ENCODE results near the gene CA7.

Gene CA7

DNA sequence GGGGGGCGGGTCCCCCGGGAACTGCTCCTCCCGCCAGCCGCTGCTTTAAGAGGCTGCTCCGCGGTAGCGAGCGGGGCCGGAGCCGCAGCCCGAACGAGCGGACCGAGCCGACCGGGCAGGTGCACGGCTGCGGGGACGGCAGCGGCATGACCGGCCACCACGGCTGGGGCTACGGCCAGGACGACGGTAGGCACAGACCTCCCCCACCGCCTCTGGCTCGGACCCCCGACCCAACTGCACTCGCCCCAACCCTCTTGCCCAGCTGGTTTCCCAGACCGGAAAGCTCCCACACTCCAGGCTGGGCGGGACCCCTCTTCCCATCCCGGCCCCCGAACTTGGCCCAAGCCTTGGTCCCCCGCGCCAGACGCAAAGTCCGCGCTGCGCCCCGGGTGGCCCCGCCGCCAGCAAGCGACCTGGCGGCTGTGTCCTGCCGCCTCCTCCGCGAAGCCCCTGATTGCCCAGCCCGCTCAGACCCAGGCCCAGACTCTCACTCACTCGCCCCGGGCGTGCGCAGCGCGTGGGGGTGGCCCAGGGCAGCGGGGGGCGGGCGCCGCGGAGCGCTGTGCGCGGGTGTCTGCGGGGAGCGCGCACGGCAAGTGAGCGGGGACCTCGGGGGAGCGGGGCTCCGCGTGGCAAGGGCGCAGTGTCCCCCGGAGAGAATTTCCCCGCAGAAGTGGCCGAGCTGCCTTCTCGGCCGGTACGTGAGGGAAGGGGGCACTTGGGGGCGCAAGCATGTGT is at the start of gene CA7:
TSS of gene CA7 (plus strand) at position 73 of the 738 bp plus-strand sequence. CDS start at position 147, 74 bp downstream.
- no peak for DNase-seq

DNA sequence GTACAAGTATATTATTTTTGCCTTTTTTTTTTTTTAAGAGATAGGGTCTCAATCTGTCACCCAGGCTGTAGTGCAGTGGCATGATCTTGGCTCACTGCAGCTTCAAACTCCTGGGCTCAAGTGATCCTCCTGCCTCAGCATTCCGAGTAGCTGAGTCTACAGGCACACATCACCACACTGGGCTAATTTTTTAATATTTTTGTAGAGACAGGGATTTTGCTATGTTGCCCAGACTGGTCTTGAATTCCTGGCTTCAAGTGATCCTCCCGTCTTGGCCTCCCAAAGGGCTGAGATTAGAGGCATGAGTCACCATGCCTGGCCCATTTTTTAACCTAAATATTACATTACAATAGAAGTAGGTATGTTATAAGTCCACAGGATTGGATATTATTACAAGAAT is 46.1 kb upstream of the CA7 start:
- DNase-seq, result no peak

DNA sequence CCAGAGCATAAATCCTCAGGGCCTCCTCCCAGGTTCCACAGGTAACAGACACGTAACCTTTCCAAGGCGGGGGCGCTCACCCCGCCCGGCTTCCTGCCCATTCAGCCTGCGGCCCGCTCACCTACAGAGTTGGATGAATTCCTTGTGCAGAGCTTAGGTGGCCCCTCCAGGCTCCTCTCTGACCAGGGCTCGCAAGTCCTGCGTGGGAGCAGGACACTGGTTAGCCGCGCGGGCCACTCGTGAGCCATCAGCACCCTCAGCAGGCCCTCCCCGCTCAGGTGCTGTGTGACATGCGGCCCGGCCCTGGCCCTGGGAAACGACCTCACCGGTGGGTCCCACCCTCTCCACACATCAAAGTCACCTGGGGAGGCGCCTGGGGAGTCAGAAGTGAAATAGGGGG is 43.4 kb upstream of the CA7 start:
- no peak for DNase-seq

DNA sequence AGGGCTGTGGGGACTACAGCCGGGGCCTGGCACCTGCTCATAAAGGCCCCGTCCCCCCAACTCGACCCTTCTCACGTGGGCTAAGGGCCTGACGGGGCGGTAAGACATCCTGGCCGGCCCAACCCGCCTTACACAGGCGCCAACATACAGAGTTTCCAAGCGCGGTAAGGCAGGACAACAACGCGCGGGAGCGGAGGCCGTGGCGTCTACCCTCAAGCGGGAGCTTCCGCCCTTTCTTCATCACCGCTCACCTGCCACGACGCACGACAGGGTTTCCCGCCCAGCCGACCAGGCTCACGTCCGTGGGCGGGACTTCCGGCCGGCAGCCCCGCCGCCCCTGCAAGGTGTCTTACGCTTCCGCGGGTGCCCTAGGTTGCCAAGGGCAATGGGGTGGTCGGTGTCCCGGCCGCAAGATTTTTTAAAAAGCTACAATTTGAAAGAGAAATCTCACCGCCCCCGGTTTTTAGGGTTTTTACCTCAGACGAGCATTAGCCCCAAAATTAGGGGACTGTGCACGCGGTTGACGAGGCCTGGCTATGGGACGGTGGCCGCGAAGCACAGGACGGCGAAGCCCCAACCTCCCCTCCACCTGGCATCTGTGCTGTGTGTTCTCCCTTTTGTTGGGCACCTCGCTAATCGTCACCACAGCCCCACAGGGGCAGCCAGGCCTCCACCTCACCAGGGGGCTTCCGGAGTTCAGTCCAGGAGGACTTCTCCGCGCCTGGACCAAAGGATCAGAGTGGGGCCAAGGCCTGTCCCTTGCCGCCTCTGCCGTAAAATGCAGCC is 42.7 kb upstream of the CA7 start, which contains the start of gene TERB1:
TSS of gene TERB1 (minus strand) at position 265 of the 786 bp plus-strand sequence. CDS start 4,786 bp downstream, outside the sequence.
- no peak for DNase-seq

DNA sequence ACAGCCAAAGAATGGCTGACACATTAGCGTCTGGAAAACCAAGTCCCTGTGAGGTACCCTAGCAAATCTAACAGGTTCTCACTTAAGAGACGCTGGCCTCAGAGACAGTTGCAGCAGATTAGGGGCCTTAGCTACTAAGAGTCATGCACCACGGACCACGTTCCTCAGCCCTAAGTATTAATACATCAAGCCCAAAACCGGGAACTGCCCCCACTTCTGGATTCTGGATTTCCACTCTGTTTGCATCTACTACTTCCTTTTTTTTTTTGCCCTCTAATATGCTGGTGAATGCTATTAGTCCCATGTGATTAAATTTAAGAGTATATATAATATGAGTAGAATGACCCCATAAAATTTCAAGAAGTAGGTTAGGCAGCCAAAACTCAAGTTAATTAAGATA is 42.1 kb upstream of the CA7 start:
- DNase-seq, result no peak

DNA sequence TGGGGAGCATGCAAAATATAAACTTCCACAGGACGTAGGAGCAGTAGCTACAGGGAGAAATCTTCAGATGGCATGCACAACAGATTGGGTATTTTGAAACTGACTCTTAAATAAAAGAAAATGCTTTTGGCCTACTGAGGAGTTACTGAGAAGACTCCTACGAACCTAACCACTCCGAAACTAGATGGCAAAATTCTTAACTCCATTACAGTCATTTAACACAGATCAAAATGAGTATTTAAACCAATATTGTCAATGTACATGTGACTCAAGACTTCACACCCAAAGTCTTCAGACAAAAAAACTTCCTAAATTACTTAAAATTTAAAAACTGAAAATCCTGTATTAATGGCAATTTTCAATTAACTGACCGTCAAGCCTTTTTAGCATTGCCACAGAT is 34.4 kb upstream of the CA7 start:
- no peak for DNase-seq

DNA sequence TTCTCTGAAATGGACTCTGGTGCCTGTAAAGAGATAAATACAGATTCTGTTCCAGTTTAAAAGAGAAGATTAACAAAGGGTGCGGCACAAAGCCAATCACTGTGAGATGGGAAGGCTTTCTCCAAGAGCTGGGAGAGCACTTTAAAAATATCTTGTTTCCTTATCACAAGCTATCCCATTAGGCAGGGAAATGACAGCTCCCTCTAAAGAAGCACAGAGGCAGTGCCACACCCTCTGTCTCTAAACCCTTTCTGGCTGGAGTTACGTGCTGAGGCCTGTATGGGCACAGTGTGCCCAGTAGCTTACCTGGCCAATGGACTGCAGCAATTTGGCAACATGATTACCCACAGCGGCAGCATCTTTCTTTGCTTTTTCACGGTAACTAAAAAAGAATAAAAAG is 33.8 kb upstream of the CA7 start:
- DNase-seq, result no peak

DNA sequence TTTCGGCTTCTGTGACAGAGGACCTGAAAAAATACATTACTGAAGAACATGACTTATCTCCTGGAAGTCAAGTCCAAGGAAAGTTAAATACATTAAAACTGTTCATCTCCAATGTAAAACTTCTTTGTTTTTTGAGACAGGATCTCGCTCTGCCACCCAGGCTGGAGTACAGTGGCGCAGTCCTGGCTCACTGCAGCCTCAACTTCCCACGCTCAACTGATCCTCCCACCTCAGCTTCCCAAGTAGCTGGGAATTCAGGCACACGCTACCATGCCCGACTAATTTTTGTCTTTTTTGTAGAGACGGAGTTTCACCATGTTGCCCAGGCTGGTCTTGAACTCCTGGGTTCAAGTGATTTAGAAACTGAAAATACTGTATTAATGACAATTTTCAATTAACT is 33.2 kb upstream of the CA7 start:
- no peak for DNase-seq

DNA sequence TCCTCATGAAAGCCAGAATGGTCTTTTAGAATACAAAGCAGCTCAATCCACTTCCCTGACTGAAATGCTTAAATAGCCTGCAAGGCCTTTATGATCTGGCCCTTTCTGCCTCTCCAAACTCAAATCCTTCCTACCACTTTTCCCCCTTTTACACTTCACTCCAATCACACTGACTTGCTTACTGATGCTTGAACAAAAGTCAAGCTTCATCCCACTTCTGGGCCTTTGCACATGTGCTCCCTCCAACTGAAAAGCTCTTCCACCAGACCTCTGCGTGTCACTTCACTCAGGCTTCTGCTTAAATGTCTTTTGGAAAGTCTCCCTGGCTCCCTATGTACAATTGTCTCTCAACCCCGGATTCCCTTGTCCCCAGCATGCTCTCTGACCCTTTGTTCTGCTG is 29.5 kb upstream of the CA7 start:
- DNase-seq, result no peak

DNA sequence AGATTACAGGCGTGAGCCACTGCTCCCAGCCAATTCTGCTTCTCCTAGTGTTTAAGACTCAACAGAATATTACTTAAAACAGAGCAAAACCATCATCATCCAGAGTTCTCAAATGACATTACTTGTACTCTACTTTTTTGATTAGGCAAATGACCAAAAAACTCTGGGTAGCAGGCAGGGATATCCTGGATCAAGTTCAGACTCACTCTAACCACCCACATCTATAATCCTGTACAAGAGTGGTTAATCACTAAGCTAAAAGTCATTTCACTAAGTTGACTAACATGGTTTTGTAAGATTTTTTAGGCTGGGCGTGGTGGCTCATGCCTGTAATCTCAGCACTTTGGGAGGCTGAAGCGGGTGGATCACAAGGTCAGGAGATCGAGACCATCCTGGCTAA is 20.2 kb upstream of the CA7 start:
- DNase-seq, result no peak

DNA sequence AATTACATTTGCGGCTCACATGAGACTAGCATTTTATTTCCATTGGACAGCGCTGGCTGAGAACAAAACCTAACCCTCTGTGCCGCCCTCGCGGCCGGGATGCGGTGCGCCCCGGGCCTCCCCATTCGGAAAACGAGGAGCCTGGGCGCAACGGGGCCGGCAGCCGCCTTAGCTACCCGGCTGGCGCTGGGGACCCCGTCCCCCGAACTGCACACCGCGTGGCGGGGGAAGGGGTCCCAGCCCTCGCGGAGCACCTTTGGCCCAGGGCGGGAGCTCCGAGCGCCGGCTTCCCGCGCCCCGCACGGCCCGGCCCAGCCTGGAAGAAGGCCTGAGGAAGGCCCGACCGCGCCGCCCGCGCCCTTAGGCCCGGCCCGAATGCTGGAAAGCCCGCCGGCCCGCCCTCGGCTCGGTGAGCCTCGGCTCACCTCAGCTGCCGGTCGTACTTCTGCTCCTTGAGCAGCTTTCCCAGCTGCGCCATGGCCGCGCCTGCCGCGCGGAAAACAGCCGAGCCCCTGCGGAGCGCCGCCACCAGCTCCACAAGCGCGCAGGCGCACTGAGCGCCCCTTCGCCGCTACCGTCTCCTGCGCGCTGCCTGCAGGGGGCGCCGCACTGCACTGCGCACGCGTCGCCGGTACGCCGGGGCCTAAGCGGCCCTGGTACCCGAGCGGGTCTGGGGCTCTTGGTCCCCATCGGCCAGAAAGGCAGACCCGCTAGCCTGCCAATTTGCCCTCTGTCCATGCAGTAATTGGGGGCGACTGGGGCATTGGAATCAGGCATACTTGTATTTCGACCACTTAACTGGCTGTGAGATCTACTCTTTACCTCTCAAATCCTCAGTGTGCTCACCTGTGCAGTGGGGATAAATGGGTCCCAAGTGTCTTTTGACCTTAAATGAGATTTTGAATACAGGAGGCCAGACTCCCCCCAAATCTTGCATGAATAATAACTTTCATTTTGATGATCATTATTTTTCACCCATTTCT is 13.5 kb upstream of the CA7 start, which contains the start of gene NAE1:
TSS of gene NAE1 (minus strand) at position 555 of the 983 bp plus-strand sequence. CDS start at position 478, 77 bp downstream.
- DNase-seq, result peak; percentile 89 to 94

DNA sequence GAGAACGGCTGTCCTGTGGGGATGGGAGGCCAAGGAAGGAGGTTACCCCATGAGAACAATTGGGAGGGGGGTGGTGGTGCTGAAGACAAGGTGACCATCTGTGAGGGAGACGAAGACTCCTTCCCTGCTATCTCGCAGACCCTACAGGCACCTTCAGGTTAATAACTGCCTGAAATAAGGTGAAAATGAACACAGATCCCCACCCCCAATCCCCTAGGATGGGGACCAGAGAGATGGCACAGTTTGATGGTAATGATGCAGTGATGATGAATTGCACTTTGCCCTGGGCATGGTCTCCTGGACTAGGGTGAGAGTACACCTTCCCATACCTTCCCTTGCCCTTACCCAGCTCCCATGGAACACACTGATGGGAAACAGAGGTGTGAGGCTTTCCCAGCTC is 12.0 kb upstream of the CA7 start:
- DNase-seq, result no peak

DNA sequence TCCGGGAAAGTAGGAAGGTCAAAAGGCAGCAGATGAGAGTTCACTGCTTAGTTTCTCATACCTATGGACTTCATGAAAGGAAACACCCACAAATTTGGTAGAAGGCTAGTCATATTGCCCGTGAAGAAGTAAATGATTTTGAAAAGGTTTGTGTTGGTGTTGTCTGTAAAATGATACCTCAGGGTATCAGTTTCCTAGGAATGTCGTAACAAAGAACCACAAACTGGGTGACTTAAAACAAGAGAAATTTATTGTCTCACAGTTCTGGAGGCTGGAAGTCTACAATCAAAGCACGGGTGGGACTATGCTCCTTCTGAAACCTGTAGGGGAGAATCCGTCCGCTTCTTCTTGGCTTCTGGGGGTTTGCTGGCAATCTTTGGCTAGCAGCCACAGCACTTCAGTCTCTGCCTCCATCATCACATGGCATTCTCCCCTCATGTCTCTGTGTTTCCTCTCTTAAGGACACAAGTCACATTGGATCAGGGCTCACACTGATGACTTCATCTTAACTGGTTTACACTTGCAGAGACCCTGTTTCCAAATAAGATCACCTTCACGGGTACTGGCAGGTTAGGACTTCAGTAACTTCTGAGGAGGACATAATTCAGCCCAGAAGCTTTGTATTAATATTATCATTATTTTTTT is 11.4 kb upstream of the CA7 start:
- no peak for DNase-seq

DNA sequence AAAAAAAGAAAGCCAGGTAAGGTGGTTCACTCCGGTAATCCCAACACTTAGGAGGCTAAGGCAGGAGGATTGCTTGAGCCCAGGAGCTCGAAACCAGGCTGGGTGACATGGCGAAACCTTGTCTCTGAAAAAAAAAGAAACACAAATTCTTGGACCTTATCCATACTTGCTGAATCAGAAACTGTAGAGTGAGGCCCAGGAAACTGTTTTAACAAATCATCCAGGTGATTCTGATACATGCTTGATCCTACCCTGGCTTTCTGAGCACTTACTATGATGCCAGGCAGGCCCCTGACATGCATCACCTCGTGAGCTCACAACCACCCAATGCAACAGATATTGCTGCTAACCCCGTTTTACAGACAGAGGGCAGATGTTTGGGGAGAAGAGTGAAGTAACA is 9.5 kb upstream of the CA7 start:
- DNase-seq, result no peak

DNA sequence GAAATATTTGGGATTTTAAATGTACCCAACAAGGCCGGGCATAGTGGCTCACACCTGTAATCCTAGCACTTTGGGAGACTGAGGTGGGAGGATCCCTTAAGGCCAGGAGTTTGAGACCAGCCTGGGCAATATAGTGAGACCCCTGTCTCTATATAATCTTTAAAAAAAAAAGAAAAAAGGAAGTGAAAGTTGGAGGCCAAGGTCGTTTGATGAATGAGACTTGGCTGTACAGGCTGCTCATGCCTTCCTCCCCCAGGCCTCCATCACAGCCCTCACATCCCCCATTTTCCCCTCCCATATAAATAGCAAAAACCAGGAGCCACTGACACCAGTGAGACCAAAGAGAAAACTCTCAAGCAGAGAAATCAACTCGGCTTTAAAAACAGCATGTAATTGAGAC is 3.3 kb upstream of the CA7 start:
- DNase-seq, result no peak

DNA sequence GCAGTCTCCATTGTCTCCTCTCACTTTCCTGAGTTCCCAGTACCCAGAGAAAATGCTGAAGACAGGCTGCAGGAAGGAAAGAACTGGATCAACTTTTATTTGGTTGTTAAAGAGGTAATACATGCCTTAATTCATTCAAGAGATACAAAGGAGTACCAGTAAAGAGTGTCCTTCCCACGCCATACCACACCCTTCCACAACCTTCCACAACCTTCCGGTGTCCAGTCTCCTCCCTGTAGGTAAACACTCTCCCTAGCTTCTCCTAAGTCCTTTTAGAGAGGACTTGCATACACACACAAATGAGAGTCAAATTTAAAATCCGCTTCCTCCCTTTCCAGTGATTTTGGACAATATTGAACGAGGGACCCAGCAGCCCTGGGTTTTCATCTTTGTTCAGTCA is 2.8 kb upstream of the CA7 start:
- DNase-seq, result no peak

DNA sequence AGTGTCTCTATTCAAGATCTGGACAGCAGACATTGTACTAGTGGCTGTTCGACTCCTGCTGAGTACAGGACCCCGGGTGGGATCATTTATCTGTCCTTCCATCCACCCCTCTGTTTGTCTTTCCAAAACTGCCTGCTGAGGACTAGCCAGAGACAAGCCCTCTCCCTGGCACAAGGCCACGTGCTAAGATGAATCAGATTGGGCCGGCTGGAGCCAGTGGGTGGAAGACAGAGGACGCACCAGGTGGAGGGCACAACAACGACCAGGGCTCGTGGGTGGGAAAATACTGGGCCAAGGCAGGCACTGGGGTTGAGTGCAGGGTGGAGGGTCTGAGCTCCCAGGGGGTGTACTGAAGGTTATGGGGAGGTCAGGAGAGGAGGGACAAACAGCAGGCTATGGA is 1.4 kb upstream of the CA7 start:
- no peak for DNase-seq

DNA sequence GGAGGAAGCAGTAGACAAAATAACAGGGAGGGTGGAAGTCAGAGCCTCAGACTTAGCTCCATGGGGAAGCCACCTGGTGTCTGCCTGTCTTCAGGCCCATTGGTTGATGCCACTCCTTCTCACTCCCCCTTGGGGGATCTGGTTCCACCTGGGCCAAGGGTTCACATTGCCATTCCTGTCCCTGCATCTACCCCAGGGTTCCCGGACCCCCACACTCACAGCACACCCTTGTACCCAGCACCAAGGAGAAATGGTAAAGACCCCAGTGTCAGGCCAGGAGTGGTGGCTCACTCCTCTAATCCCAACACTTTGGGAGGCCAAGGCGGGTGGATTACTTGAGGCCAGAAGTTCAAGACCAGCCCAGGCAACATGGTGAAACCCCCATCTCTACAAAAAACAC is 1.0 kb upstream of the CA7 start:
- DNase-seq, result no peak

DNA sequence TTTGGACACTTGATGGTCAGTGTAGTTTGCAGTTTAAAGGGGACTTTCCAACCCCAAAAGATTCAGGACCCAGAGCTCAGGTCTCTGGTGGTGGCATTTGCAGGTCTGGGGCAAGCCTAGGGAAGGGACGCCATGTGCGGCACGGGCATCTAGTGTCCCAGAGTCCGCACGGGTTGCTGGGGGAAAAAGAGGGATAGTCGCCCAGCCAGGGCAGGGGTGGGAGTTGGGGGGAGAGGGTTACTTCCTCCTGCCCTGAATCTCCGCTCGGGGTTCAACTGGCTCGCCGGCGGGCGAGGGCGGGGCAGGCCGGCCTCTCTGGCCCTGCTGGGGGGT is 239 bp upstream of the CA7 start:
- DNase-seq, result no peak

DNA sequence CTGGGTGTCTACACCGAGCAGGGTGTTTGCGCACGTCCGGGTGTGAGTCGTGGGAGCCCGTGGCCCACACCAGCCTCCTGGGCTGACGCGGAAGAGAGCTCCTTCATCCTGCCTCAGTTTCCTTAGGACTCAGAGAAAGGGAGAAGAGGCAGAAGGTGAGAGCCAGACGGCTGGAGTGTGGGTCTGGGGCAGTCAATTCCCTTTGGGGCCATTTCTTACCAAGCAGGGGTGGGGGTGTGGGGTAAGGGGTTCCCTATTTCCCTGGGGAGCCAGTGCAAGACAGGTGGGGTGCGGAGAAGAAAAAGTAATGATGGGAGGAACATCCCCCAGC is 831 bp downstream of the CA7 start:
- no peak for DNase-seq

DNA sequence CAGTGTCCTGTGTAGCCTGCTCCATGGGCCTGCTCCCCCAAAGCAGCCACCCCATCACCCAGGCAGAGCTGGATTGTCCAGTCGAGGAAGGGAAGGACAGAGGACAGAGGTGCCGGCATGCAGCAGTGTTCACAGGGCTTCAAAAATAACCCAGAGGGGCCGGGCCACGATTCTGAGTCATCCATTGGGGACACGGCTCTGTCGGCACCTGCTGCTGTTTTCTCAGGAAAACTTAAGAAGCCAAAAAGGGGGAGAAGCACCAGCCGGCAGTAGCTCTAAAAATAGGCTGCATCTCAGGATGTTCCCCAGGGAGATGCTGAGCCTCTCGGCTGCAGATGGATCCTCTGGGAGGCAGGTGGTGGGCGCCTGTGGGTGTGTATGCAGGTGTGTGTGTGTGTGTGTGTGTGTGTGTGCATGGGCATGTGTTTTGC is 1.6 kb downstream of the CA7 start:
- no peak for DNase-seq

DNA sequence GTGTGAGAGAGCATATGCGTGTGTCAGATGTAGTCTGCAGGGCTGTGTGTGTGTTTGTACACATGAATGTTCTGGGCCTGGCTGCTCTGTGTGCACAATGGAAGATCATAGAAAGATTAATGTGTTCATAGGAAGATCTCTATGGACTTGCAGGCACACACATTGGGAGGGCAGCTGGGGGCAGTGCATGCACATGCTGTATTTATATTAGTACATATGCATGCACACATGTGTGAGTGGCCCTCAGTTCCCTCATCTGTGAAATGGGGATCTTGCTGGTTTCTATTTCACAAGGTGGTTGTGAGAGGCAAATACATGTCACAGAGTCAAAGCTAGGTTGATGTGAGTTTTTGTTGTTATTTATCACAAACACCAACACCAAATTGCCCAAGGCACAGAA is 2.1 kb downstream of the CA7 start:
- DNase-seq, result no peak

DNA sequence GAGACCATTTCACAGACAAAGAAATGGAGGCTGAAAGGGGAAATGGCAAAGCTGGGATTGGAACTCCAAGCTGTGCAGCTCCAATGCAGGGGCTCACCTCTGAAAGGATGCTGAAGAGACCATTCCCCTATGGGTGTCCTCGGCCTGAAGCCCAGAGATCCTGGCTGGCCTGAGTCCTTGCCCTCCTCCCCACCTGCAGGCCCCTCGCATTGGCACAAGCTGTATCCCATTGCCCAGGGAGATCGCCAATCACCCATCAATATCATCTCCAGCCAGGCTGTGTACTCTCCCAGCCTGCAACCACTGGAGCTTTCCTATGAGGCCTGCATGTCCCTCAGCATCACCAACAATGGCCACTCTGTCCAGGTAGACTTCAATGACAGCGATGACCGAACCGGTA is 2.6 kb downstream of the CA7 start:
- DNase-seq, result no peak

Data from stimulated activated CD4-positive, alpha-beta T cell treated with anti-CD3 and anti-CD28 coated beads, Interleukin-2, amount 100 ng/mL, for 48 hours (primary cell).